ENCODE measurements around the gene UGGT2. TPM values are rescaled to one million over a fixed set of nuclear protein-coding genes. Genes with fewer than 3 reads are reported as not detected.

Gene UGGT2
- total and polyA plus RNA-seq, 2 of the 13 experiments (the other 11 are each of a cell fraction or from before 2014, with no cell fraction given): 13.2 to 27.1 TPM

GRCh38 chr13:96032717-96033116 lies 20.5 kb downstream of the UGGT2 start:
- Histone ChIP-seq H3K4me1 (ENCODE audit: insufficient read depth, low read length) (no peaks in the 10 kb centered on the region; the same call in 1 of the 2 replicates), H3K27ac (ENCODE audit: extremely low read length, insufficient read depth, low read length) (no peak overlapping the region), H3K4me3 (replicated peaks in 1 of 3; ENCODE audit: insufficient read depth in 1 of 3, low read depth in 2 of 3, low read length in 3 of 3) (no peak overlapping the region), H3K79me2 (ENCODE audit: insufficient read depth, low read length) (peaks cover 13% of the 10 kb centered on the region), H3K9ac (ENCODE audit: insufficient read depth, low read depth, low read length) (no peak overlapping the region), H3K36me3 (replicated peaks in 1 of 2; ENCODE audit: control insufficient read depth in 1 of 2, insufficient read depth in 2 of 2, low read length in 2 of 2) (no peaks in the 10 kb centered on the region), H3K27me3 (ENCODE audit: control insufficient read depth in 1 of 2, insufficient read depth in 2 of 2, low read length in 2 of 2) (no peaks in the 10 kb centered on the region), H4K20me1 (ENCODE audit: insufficient read depth, low read length) (no peaks in the 10 kb centered on the region), H3K9me3 (ENCODE audit: low read length) (no peaks in the 10 kb centered on the region), H2AFZ (ENCODE audit: low read length) (no peak overlapping the region), H3K4me2 (ENCODE audit: low read depth, low read length) (no peak overlapping the region)
- 81% methylated on average over 2 of the region's 2 CpGs for WGBS (ENCODE audit: low lambda C conversion rate)
- no peak; the same call in 2 of the 3 replicates for ATAC-seq
- in situ Hi-C loops (cut with HindIII; ENCODE audit: extremely low pct_ligation_motif_present, low pct_unique_long_range_greater_than_20kb): loop anchor here (10.0 kb wide), 1 partner anchor 782 kb away; no protein-coding TSS in a partner anchor
- intact Hi-C loops (cut with micrococcal nuclease; ENCODE audit: unreplicated experiment): no loop called here
- no peak for FAIRE-seq
- BruUV-seq (replicated peaks): no TSS peak
- ChIA-PET POLR2A (no interaction called here), CTCF (ENCODE audit: low intra/inter-chr PET ratio, low total read pairs) (no interaction called here)
- no peak for TF ChIP-seq ZNF724P (CRISPR knock-in tag; IDR thresholded peaks at IDR 0.05; ENCODE audit: borderline replicate concordance)
- TF ChIP-seq ZNF34 (CRISPR knock-in tag; IDR thresholded peaks at IDR 0.05; ENCODE audit: borderline replicate concordance): no peak
- TF ChIP-seq, protein P1, sequence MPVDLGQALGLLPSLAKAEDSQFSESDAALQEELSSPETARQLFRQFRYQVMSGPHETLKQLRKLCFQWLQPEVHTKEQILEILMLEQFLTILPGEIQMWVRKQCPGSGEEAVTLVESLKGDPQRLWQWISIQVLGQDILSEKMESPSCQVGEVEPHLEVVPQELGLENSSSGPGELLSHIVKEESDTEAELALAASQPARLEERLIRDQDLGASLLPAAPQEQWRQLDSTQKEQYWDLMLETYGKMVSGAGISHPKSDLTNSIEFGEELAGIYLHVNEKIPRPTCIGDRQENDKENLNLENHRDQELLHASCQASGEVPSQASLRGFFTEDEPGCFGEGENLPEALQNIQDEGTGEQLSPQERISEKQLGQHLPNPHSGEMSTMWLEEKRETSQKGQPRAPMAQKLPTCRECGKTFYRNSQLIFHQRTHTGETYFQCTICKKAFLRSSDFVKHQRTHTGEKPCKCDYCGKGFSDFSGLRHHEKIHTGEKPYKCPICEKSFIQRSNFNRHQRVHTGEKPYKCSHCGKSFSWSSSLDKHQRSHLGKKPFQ (CRISPR knock-in tag; IDR thresholded peaks at IDR 0.05; ENCODE audit: insufficient replicate concordance): no peak
- no peak for TF ChIP-seq MTERF4 (CRISPR knock-in tag; IDR thresholded peaks at IDR 0.05)
- no peak for TF ChIP-seq ZNF850 (CRISPR knock-in tag; conservative IDR thresholded peaks at IDR 0.05)
- no peak for TF ChIP-seq CC2D1A (CRISPR knock-in tag; IDR thresholded peaks at IDR 0.05)
- no peak for TF ChIP-seq NFKB2 (CRISPR knock-in tag; IDR thresholded peaks at IDR 0.05; ENCODE audit: borderline replicate concordance)
- no peak for TF ChIP-seq ZNF644 (CRISPR knock-in tag; IDR thresholded peaks at IDR 0.05; ENCODE audit: low read depth)
- TF ChIP-seq ZNF441 (CRISPR knock-in tag; IDR thresholded peaks at IDR 0.05; ENCODE audit: borderline replicate concordance): no peak
- no peak for TF ChIP-seq ZC3H13 (CRISPR knock-in tag; IDR thresholded peaks at IDR 0.05)
- TF ChIP-seq ZNF552 (CRISPR knock-in tag; IDR thresholded peaks at IDR 0.05; ENCODE audit: borderline replicate concordance): no peak
- TF ChIP-seq ZNF335 (CRISPR knock-in tag; IDR thresholded peaks at IDR 0.05): no peak
- no peak for TF ChIP-seq YY1 (IDR thresholded peaks at IDR 0.05; ENCODE audit: insufficient read depth, insufficient replicate concordance, low read depth, low read length)
- no peak for TF ChIP-seq PCBP1 (IDR thresholded peaks at IDR 0.05; ENCODE audit: borderline replicate concordance, low read depth, low read length)
- TF ChIP-seq SMARCE1 (IDR thresholded peaks at IDR 0.05; ENCODE audit: borderline replicate concordance): no peak
- no peak for DNase-seq (ENCODE audit: low spot score)
